Ishikawa (cell line): ENCODE results near the gene PUDP.

ENCODE experiments used
- CEBPB ChIP-seq: IDR thresholded peaks from 2 replicates; pipeline ENCODE4 v1.6.1; 2012
- CREB1 ChIP-seq: IDR thresholded peaks from 2 replicates; pipeline ENCODE4 v1.6.1; 2012; ENCODE audit warnings: low read depth
- EGR1 ChIP-seq: IDR thresholded peaks from 2 replicates; pipeline ENCODE4 v1.6.1; 2012
- EP300 ChIP-seq: IDR thresholded peaks from 2 replicates; pipeline ENCODE4 v1.6.1; 2012; ENCODE audit warnings: borderline replicate concordance
- FOXM1 ChIP-seq: IDR thresholded peaks from 2 replicates; pipeline ENCODE4 v1.6.1; 2012; ENCODE audit warnings: low read depth, borderline replicate concordance
- NFIC ChIP-seq: IDR thresholded peaks from 2 replicates; pipeline ENCODE4 v1.6.1; 2012
- RAD21 ChIP-seq: IDR thresholded peaks from 2 replicates; pipeline ENCODE4 v1.6.1; 2012; ENCODE audit warnings: low read depth
- TAF1 ChIP-seq: IDR thresholded peaks from 2 replicates; pipeline ENCODE4 v1.6.1; 2012; ENCODE audit warnings: low read depth, mild to moderate bottlenecking
- TCF12 ChIP-seq: IDR thresholded peaks from 2 replicates; pipeline ENCODE4 v1.6.1; 2012; ENCODE audit warnings: low read depth
- TEAD4 ChIP-seq: IDR thresholded peaks from 2 replicates; pipeline ENCODE4 v1.6.1; 2012
- YY1 ChIP-seq: IDR thresholded peaks from 2 replicates; pipeline ENCODE4 v1.6.1; 2012; ENCODE audit warnings: low read depth
- ZBTB7A ChIP-seq: IDR thresholded peaks from 2 replicates; pipeline ENCODE4 v1.6.1; 2012; ENCODE audit warnings: low read depth
- TF ChIP-seq, protein P1 (sequence below): IDR thresholded peaks from 2 replicates; pipeline ENCODE4 v1.6.1; 2012; ENCODE audit warnings: low read depth, mild to moderate bottlenecking
- TF ChIP-seq, protein P2 (sequence below): IDR thresholded peaks from 2 replicates; pipeline ENCODE4 v1.6.1; 2012
- TF ChIP-seq, protein P3 (sequence below): IDR thresholded peaks from 2 replicates; pipeline ENCODE4 v1.6.1; 2012

PUDP gene

DNA sequence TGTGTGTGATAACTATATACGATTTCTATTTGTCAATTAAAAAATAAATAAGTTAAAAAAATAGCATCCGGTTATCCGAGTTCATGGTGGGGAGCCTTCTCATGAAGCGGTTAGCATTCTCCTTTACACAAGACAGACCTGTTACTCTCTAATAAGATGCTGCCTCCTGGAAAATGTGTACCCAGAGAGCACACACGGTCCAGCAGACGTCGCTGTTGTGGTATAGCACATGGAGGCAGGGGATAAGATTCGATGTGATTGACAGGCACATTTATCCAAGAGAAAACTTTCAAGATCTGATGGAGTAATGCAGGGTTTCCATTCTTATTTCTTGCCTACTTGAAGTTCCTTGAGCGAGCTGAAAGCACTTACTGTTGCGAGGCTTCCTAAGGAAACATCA is 63.1 kb downstream of the PUDP start:
- TF ChIP-seq RAD21 (no peak), TEAD4 (no peak)
- TF ChIP-seq, protein P1, sequence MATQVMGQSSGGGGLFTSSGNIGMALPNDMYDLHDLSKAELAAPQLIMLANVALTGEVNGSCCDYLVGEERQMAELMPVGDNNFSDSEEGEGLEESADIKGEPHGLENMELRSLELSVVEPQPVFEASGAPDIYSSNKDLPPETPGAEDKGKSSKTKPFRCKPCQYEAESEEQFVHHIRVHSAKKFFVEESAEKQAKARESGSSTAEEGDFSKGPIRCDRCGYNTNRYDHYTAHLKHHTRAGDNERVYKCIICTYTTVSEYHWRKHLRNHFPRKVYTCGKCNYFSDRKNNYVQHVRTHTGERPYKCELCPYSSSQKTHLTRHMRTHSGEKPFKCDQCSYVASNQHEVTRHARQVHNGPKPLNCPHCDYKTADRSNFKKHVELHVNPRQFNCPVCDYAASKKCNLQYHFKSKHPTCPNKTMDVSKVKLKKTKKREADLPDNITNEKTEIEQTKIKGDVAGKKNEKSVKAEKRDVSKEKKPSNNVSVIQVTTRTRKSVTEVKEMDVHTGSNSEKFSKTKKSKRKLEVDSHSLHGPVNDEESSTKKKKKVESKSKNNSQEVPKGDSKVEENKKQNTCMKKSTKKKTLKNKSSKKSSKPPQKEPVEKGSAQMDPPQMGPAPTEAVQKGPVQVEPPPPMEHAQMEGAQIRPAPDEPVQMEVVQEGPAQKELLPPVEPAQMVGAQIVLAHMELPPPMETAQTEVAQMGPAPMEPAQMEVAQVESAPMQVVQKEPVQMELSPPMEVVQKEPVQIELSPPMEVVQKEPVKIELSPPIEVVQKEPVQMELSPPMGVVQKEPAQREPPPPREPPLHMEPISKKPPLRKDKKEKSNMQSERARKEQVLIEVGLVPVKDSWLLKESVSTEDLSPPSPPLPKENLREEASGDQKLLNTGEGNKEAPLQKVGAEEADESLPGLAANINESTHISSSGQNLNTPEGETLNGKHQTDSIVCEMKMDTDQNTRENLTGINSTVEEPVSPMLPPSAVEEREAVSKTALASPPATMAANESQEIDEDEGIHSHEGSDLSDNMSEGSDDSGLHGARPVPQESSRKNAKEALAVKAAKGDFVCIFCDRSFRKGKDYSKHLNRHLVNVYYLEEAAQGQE, result no peak
- TF ChIP-seq, protein P2, sequence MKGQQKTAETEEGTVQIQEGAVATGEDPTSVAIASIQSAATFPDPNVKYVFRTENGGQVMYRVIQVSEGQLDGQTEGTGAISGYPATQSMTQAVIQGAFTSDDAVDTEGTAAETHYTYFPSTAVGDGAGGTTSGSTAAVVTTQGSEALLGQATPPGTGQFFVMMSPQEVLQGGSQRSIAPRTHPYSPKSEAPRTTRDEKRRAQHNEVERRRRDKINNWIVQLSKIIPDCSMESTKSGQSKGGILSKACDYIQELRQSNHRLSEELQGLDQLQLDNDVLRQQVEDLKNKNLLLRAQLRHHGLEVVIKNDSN, result no peak
- TF ChIP-seq, protein P3, sequence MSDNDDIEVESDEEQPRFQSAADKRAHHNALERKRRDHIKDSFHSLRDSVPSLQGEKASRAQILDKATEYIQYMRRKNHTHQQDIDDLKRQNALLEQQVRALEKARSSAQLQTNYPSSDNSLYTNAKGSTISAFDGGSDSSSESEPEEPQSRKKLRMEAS, result no peak

DNA sequence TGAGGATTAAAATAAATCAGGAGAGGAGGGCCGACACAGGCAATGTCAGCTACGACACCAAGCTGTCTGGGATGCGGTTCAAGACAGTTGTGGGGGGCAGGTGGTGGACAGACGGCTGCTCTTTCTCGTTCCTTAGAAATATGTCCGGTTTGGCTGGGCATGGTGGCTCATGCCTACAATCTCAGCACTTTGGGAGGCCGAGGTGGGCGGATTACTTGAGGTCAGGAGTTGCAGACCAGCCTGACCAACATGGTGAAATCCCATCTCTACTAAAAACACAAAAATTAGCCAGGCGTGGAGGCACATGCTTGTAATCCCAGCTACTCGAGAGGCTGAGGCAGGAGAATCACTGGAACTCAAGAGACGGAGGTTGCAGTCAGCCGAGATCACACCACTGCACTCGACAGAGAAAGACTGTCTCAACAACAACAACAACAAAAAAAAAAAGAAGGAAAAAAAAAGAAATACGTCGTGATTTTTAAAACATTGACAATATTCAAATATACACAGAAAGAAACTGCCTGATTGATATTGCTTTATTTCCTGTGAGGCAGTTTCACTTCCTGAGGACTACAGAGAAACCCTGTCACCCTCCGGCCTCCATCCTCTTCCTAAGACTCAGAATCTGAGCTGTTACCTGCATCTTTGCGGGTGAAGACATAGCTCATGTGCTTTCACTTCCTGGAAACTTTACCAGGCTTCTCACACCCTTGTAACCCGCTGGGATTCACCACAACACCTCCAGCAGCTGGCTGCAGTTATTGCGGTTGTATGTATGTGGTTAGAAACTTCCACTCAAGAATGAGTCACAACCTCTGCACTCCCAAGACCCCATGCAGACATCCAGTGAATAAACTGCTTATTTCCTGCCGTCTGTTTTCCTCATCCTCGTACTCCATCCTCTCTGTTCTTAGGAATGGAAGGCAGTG is 64.2 kb downstream of the PUDP start:
- TF ChIP-seq FOXM1 (no peak), TAF1 (no peak), TEAD4 (no peak)
- TF ChIP-seq, protein P1, result no peak

DNA sequence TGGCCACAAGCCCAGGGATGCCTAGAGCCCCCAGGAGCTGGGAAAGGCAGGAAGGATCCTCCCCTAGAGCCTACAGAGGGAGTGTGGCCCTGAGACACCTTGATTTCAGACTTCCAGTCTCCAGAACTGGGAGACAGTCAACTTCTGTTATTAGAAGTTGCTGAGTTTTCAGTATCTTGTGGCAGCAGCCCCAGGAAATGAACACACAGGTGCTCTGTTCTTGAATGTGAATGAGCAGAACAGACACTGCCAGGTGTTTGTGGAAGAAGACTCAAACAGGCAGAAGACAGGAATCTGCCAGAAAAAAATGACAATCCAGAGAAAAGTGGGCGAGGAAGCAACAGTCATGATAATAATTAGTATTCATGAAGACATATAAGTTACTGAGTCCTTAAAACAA is 64.9 kb downstream of the PUDP start:
- TF ChIP-seq ZBTB7A, result no peak
- TF ChIP-seq TCF12, result no peak
- TF ChIP-seq, protein P2, result no peak
- TF ChIP-seq EGR1, result no peak
- no peak for TF ChIP-seq CREB1
- no peak for TF ChIP-seq EP300
- TF ChIP-seq, protein P3, result no peak
- no peak for TF ChIP-seq FOXM1
- no peak for TF ChIP-seq CEBPB
- TF ChIP-seq TAF1, result no peak
- TF ChIP-seq YY1, result no peak
- no peak for TF ChIP-seq TEAD4
- TF ChIP-seq NFIC, result no peak
- TF ChIP-seq, protein P1, result no peak
- no peak for TF ChIP-seq RAD21

DNA sequence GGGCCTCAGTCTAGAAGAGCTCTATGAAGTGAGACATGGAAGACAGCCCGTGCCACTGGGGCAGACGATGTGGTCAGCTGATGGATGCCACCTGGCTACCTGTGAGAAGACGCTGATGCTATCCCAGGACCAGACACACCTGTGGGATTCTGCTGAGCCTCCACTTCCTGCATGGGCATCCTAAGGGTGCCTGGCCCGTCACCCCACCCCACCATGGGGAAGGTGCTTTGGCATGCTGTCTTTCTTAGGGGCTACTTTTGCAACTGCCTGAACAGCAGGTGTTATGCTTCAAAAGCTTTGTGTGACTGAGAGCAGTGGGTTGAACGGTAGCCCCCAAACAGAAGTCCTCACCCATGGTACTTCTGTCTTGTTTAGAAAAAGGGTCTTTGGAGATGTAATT is 65.4 kb downstream of the PUDP start:
- TF ChIP-seq TAF1 (no peak), EP300 (no peak), TEAD4 (no peak), RAD21 (no peak), CEBPB (no peak), YY1 (no peak), NFIC (no peak), TCF12 (no peak), ZBTB7A (no peak), FOXM1 (no peak), CREB1 (no peak), EGR1 (no peak)
- TF ChIP-seq, protein P1, result no peak
- TF ChIP-seq, protein P2, result no peak
- TF ChIP-seq, protein P3, result no peak
